Endometrium (tissue), 2 donors: ENCODE results near the gene SNX13.

ENCODE experiments used
- FAIRE-seq: peaks from 2 replicates; lab custom pipeline; 2012; peaks lifted over from hg19 to GRCh38; lab: Jason Lieb, UNC
- donor health status: control.
- donor health status: control.

The SNX13 gene

DNA sequence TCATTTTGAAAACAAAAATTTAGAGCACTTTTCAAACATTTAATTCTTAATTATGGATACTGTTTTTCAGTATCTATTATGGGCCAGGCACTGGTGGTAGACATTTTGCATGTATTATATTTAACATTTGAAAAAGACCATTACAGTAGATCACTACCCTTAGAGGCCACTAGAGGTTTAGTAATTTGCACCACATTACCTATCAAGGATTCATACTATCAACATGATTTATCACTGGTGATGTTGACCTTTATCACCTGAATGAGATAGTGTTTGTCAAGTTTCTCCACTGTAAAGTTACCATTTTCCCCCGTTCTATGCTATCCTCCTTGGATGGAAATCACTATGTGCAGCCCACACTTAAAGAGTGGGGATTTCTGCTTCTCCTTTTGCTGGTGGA is 4.4 kb upstream of the SNX13 start:
- no peak for FAIRE-seq

DNA sequence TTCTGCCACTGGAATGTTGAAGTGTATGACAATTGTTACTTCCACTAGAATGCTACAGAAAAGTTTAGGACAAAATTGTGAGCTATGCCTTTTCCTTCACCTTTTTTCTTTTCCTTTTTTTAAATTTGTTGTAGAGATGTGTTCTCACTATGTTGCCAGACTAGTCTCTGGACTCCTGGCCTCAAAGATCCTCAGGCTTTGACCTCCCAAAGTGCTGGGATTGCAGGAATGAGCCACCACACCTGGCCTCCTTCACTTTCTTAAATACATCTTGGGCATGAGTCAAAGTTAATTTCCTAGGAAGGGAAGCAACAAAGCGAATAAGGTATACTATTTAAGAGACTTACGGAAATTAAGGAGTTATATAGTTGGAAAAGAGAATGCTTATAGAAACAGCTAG is 2.7 kb upstream of the SNX13 start:
- FAIRE-seq = no peak

- no peak for FAIRE-seq
Observed at GRCh38 chr7:17942231-17942630, 1.9 kb upstream of the SNX13 start.

DNA sequence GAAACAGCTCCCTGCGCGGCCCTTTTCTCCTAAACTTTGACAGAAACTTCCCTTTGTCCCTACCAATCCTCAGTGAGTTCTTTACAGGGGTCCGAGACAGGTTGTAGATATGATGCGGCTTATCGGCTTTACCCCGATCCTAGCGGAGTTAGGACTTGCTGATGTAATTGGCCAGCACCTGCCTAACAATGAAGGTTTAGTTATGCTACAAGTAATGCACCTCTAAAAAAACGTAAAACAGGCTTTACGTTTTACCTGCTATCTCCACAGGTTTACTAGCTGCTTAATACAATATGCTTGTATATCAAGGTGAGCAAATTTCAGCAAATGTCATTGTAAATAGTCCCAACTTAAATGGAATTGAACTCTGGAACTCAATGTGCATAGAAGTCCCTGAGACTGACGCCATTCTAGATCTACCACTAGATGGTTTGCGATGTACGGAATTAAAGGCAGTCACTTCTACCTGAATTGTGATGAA is 697 bp upstream of the SNX13 start:
- no peak for FAIRE-seq

DNA sequence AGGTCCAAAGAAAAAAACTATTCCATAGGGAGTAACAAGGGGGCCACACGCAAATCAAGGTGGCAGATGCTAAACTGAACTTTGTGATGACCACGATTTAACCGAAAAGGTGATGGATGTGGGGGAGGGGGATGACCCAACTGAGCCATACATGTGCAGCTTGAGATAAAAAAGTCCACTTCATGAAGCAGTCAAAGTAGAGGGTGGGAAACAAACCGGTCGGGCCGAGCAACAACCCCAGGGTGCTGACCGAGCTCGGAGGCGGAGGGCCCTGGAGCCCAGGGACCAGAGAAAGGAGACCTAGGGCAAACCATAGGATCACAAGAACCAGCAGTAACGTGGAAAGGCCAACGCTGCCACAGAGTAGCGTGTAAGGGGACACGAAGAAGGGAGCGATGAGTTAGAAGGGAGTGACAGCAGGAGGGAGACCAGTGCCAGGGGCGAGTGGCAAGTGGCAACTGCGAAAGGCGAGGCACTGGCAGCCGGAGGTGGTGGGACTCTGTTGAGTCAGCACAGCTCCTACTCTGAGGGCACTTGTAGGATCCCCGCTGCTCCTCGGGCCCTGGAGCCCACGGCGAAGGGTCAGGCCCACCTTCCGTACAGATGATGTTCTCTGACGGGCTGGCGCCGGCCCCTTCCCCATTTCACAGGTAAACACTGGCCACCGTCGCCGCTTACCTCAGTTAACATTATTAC is 540 bp downstream of the SNX13 start:
- FAIRE-seq = no peak

- no peak for FAIRE-seq
Observed at GRCh38 chr7:17939211-17939605, 1.1 kb downstream of the SNX13 start.

GRCh38 chr7:17937506-17938120 is 2.7 kb downstream of the SNX13 start:
- FAIRE-seq = no peak

DNA sequence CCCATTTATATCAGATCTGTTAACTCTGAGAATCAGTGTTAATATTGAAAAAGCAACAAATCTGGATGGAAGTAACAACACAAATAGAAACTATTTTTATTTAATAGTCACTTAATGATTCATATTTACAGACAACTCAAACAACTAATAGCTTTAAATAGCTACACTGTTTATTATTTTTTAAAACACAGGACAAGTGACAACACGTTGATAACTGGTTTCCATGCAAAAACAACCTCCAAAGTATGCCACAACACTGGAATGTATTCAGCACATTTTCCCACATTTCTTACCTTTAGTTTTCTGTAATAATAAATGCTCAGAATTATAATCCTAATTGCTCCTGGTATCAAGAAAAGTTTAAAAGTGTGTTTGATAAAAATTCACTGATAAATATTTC is 4.0 kb downstream of the SNX13 start:
- FAIRE-seq = no peak

DNA sequence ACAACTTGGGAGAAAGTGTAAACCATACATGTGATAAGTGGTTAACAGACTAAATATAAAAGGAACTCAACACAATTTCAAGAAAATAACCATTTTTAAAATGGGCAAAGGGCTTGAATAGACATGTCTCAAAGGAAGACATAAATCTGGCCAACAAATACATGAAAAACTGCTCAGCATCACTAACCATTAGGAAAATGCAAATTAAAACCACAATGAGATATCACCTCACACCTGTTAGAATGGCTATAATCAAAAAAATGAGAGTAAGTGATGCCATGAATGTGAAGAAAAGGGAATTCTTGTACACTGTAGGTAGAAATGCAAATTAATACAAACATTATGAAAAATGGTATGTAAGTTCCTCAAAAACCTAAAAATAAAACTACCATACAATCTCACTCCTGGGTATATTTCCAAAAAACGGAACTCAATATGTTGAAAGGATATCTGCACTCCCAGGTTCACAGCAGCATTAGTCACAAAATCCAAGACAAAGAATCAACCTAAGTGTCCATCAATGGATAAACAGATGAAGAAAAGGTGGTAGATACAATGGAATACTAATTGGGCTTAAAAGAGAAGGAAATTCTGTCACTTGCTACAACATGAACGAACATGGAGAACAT is 5.6 kb downstream of the SNX13 start:
- no peak for FAIRE-seq

GRCh38 chr7:17934094-17934493 is 6.2 kb downstream of the SNX13 start:
- no peak for FAIRE-seq

DNA sequence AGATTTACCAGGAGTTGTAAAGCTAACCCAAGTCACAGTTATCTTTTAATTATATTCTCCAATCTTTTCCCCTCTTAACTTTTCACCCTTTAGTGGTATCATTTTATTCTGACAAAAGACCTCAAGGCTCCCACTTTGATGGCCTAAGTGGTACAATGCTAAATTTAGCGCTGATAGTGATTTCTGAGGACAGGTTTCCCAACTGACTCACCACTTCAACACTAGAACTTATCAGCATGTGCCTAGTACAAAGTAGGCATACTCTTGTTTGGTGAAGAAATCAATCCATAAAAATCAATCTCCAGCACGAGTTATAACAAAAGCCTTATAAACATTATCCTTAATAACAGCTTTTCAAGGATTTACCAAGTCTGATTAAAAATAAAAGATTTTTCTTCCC is 7.5 kb downstream of the SNX13 start:
- no peak for FAIRE-seq

- FAIRE-seq = no peak
Observed at GRCh38 chr7:17931069-17931468, 9.2 kb downstream of the SNX13 start.

DNA sequence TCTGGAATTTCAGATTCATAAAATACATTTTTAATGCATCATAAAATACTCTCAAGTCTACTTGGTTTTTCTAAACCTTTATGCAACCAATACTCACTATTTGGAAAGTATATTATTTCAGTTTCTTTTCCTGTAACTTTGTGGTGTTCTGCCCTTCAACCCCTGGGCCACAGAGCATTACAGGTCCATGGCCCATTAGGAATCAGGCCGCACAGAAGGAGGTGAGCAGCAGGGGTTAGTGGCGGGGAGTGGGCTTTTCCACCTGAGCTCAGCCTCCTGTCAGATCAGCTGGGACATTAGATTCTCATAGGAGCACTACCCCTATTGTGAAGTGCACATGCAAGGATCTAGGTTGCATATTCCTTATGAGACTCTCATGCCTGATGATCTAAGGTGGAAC is 9.7 kb downstream of the SNX13 start:
- no peak for FAIRE-seq

DNA sequence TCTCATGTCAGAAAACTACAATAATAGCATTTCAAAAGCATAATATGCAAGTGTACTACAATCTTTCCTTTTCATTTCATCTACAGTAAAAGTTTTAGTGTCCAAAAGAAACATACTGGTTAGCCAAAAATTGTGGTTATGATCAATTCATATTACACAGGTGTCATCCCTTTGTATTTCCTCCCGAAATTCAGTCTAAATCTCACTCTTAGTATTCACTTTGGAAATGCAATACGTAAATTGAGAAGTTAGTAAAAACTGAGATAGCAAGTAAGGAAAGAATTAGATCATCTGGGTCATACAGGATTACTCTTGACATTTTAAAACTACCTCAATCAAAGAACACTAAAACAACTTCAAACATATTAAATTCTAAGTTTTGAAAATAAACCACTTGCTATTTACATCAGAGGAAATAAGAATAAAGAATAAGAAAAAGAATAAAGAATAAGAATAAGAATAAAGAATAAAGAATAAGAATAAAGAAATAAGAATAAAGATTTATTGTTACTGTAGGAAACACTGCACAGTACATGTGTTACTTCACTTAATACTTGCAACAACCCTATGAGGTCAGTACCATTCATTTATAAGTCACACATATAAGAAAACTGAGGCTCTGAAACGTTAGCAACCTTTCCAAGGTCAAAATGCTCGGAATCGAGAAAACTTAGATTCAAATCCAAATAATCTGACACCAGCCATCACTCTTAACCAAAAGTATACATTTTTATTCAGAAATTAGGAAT is 10.5 kb downstream of the SNX13 start:
- no peak for FAIRE-seq

DNA sequence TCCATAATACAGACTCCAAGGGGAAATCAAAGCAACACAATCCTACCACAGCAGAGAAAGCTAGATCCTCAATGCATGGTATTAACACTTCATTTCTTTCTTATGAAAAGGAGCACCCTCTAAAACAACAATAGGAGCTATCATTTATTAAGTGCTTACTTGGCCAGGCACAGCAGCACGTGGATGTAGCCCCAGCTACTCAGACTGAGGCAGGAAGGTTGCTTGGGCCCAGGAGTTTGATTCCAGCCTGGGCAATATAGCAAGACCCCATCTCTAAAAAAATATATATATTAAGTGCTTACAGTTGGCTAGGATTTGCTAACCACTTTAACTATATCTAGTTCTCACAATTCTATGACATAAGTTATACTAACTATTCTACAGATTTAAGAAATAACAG is 12.2 kb downstream of the SNX13 start:
- FAIRE-seq = no peak

- FAIRE-seq = no peak
Observed at GRCh38 chr7:17921857-17922416, 18.4 kb downstream of the SNX13 start.

DNA sequence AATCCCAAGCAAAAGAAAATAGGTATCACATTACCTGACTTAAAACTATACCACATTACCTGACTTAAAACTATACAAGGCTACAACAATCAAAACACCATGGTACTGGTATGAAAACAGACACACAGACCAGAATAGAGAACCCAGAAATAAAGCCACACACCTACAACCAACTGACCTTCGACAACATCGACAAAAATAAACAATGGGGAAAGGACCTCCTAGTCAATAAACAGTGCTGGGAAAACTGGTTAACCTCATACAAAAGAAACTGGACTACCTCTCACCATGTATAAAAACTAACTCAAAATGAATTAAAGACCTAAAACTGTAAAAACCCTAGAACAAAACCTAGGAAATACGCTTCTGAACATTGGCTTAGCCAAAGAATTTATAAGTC is 22.5 kb downstream of the SNX13 start:
- no peak for FAIRE-seq

DNA sequence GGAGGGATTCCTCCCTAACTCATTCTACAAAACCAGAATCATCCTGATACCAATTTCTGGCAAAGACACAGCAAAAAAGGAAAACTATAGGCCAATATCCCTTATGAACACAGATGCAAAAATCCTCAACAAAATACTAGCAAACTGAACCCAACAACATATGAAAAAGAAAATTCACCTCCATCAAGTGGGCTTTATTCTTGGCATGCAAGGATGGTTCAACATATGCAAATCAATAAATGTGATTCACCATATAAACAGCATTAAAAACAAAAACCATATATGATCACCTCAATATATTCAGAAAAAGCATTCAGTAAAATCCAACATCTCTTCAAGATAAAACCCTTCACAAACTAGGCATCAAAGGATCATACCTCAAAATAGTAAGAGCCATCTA is 23.5 kb downstream of the SNX13 start:
- no peak for FAIRE-seq

GRCh38 chr7:17915796-17916195 is 24.5 kb downstream of the SNX13 start:
- no peak for FAIRE-seq

DNA sequence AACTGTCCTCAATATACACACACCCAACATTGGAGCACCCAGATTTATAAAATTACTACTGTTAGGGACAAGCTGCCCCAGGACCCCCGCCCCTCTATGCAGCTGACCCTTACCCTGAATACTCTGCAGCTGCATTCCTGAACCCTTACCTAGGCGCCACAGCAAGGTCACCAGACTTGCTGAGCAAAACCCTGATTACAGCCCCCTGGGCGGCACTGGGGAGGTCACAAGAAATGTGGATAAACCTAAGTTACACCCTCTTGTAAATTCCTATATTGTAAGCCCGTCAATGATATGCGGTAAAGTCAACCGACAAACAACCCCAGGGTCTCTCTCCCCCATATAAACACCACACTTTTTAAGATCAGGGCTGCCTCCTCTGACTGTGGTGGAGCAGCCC is 25.1 kb downstream of the SNX13 start:
- no peak for FAIRE-seq

- FAIRE-seq = no peak
Observed at GRCh38 chr7:17913250-17913649, 27.0 kb downstream of the SNX13 start.

DNA sequence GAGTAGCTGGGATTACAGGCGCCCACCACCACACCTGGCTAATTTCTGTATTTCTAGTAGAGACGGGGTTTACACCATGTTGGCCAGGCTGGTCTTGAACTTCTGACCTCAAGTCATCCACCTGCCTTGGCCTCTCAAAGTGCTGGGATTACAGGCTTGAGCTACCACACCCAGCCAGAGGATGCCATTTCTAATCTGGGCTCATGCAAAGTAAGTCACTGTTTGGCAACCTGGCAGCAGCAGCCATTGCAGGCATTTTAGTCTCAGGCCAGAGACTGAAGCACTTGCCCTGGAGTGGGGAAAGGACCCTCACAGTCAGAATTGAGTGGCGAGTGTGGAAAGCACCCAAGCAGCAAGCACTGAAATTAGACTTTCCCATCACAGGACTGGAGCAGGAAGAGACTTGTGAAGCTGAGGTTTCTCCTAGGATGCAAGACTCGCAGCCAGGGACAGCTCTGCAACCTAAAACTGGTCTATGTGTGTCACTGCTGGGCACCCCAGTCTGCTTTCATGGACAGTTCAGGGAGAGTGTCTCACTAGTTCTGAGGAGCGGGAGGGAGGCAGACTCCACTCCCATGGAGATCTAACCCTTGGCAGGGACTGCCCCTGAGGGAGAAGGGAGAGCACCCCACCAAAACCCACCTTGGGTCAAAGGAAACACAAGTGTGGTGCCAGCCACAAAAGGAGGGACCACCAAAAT is 27.6 kb downstream of the SNX13 start:
- no peak for FAIRE-seq
